ENCODE results near the gene KCTD10. TPM values are rescaled to one million over a fixed set of nuclear protein-coding genes. Genes with fewer than 3 reads are reported as not detected.

KCTD10 gene
- 100 to 1,000 TPM; 136 to 138 TPM for total RNA-seq
- long read RNA-seq, donor 1, full-length matches to known transcripts: 10 of 44 reads
- long read RNA-seq, donor 1, partial matches to known transcripts: 1 of 44 reads
- long read RNA-seq, donor 1, other reads (novel, unspliced or antisense): 33 of 44 reads
- long read RNA-seq, donor 2, full-length matches to known transcripts: 32 of 108 reads
- long read RNA-seq, donor 2, partial matches to known transcripts: 2 of 108 reads
- long read RNA-seq, donor 2, other reads (novel, unspliced or antisense): 74 of 108 reads

- intact Hi-C loops (cut with DNase I): no loop called here
- DNase-seq (ENCODE audit: low spot score): peak; percentile 96
These were observed at the start of gene KCTD10, which contains the start of gene UBE3B for GRCh38 chr12:109477185-109477962. TSS of gene KCTD10 (minus strand) at chr12:109477300. CDS start at chr12:109477262, 38 bp downstream. TSS of gene UBE3B (plus strand) at chr12:109477634. CDS start at chr12:109483552, 5,918 bp downstream.

- DNase-seq (ENCODE audit: low spot score): no peak
- intact Hi-C loops (cut with DNase I): no loop called here
These were observed 48.1 kb upstream of the KCTD10 start for GRCh38 chr12:109525279-109525585.

GRCh38 chr12:109524466-109525278 lies 47.6 kb upstream of the KCTD10 start:
- DNase-seq (ENCODE audit: low spot score): peak; percentile 42
- intact Hi-C loops (cut with DNase I): loop anchor here in 1 of 2 donors (5.0 kb wide), 1 partner anchor 1917 kb away; no protein-coding TSS in a partner anchor

- DNase-seq (ENCODE audit: low spot score): peak; percentile 53
- intact Hi-C loops (cut with DNase I): loop anchor here in 1 of 2 donors (5.0 kb wide), 1 partner anchor 1916 kb away; no protein-coding TSS in a partner anchor
These were observed 46.4 kb upstream of the KCTD10 start for GRCh38 chr12:109523504-109523903.

- peak; percentile 62 for DNase-seq (ENCODE audit: low spot score)
These were observed 46.0 kb upstream of the KCTD10 start for GRCh38 chr12:109523071-109523470.

GRCh38 chr12:109521831-109522230 lies 44.7 kb upstream of the KCTD10 start:
- intact Hi-C loops (cut with DNase I): loop anchor here in 1 of 2 donors (5.0 kb wide), 1 partner anchor 1915 kb away; no protein-coding TSS in a partner anchor
- DNase-seq (ENCODE audit: low spot score): no peak

More at GRCh38 chr12:109523071-109523470, 46.0 kb upstream of the KCTD10 start:
- intact Hi-C loops (cut with DNase I): loop anchor here in 1 of 2 donors (5.0 kb wide), 1 partner anchor 1916 kb away; no protein-coding TSS in a partner anchor

GRCh38 chr12:109519787-109520186 lies 42.7 kb upstream of the KCTD10 start:
- no peak for DNase-seq (ENCODE audit: low spot score)
- intact Hi-C loops (cut with DNase I): loop anchor here in 1 of 2 donors (5.0 kb wide), 1 partner anchor 1912 kb away; no protein-coding TSS in a partner anchor

GRCh38 chr12:109518820-109519665 lies 41.9 kb upstream of the KCTD10 start:
- intact Hi-C loops (cut with DNase I): no loop called here
- DNase-seq (ENCODE audit: low spot score): peak; percentile 87

- DNase-seq (ENCODE audit: low spot score): no peak
- intact Hi-C loops (cut with DNase I): no loop called here
These were observed 40.5 kb upstream of the KCTD10 start for GRCh38 chr12:109517619-109518018.

- intact Hi-C loops (cut with DNase I): no loop called here
- no peak for DNase-seq (ENCODE audit: low spot score)
These were observed 36.9 kb upstream of the KCTD10 start for GRCh38 chr12:109513977-109514376.

GRCh38 chr12:109513051-109513450 lies 36.0 kb upstream of the KCTD10 start:
- no peak for DNase-seq (ENCODE audit: low spot score)
- intact Hi-C loops (cut with DNase I): no loop called here

- no peak for DNase-seq (ENCODE audit: low spot score)
- intact Hi-C loops (cut with DNase I): no loop called here
These were observed 35.5 kb upstream of the KCTD10 start for GRCh38 chr12:109512608-109513007.

- intact Hi-C loops (cut with DNase I): no loop called here
- no peak for DNase-seq (ENCODE audit: low spot score)
These were observed 33.1 kb upstream of the KCTD10 start for GRCh38 chr12:109510196-109510595.

- intact Hi-C loops (cut with DNase I): no loop called here
- no peak for DNase-seq (ENCODE audit: low spot score)
These were observed 27.0 kb upstream of the KCTD10 start for GRCh38 chr12:109504068-109504467.

GRCh38 chr12:109503611-109504010 lies 26.5 kb upstream of the KCTD10 start:
- no peak for DNase-seq (ENCODE audit: low spot score)
- intact Hi-C loops (cut with DNase I): no loop called here

- no peak for DNase-seq (ENCODE audit: low spot score)
- intact Hi-C loops (cut with DNase I): no loop called here
These were observed 25.2 kb upstream of the KCTD10 start for GRCh38 chr12:109502332-109502731.

- intact Hi-C loops (cut with DNase I): no loop called here
- no peak for DNase-seq (ENCODE audit: low spot score)
These were observed 24.2 kb upstream of the KCTD10 start for GRCh38 chr12:109501299-109501698.

- DNase-seq (ENCODE audit: low spot score): peak; percentile 8
- intact Hi-C loops (cut with DNase I): no loop called here
These were observed 23.5 kb upstream of the KCTD10 start for GRCh38 chr12:109500406-109501185.
